HG03442 (cell line): Measurements from ENCODE around the gene ANKRD1.
A peak's percentile ranks its signal among the peaks of the same experiment; 100 is the strongest.
"Not testable (repeated sequence)": the region's sequence is repeated elsewhere in the genome, so short reads cannot be mapped to it uniquely, and the experiment has no call there.

ENCODE experiments used
- ATAC-seq: cut with Tn5 transposase; IDR thresholded peaks from one replicate; pipeline ENCODE4 v1.9.1; 2021; ENCODE audit warnings: mild to moderate bottlenecking, moderate library complexity; ENCODE audit not compliant: unreplicated experiment

Gene ANKRD1

GRCh38 chr10:90920986-90921666 is at the start of gene ANKRD1:
Gene ANKRD1 (minus strand): TSS chr10:90921087. CDS start chr10:90921027, 60 bp downstream.
- no peak for ATAC-seq

- no peak for ATAC-seq
Measured at GRCh38 chr10:90969947-90970673, 49.2 kb upstream of the ANKRD1 start.

GRCh38 chr10:90969121-90969534 is 48.2 kb upstream of the ANKRD1 start:
- no peak for ATAC-seq

- no peak for ATAC-seq
Measured at GRCh38 chr10:90968328-90969081, 47.6 kb upstream of the ANKRD1 start.

- ATAC-seq = no peak
Measured at GRCh38 chr10:90967865-90968264, 47.0 kb upstream of the ANKRD1 start.

- ATAC-seq = no peak
Measured at GRCh38 chr10:90966146-90966545, 45.3 kb upstream of the ANKRD1 start.

- no peak for ATAC-seq
Measured at GRCh38 chr10:90965720-90966119, 44.8 kb upstream of the ANKRD1 start.

- no peak for ATAC-seq
Measured at GRCh38 chr10:90964781-90965465, 44.0 kb upstream of the ANKRD1 start.

GRCh38 chr10:90963331-90963730 is 42.4 kb upstream of the ANKRD1 start:
- no peak for ATAC-seq

GRCh38 chr10:90960355-90960814 is 39.5 kb upstream of the ANKRD1 start:
- ATAC-seq = peak; percentile 90

GRCh38 chr10:90959826-90960225 is 38.9 kb upstream of the ANKRD1 start:
- ATAC-seq = no peak

GRCh38 chr10:90958781-90959180 is 37.9 kb upstream of the ANKRD1 start:
- ATAC-seq = no peak

- ATAC-seq = peak; percentile 82
Measured at GRCh38 chr10:90947030-90947960, 26.4 kb upstream of the ANKRD1 start.

- ATAC-seq = no peak
Measured at GRCh38 chr10:90945491-90946070, 24.7 kb upstream of the ANKRD1 start.

- no peak for ATAC-seq
Measured at GRCh38 chr10:90944749-90945148, 23.9 kb upstream of the ANKRD1 start.

- not testable (repeated sequence) for ATAC-seq
Measured at GRCh38 chr10:90942980-90943379, 22.1 kb upstream of the ANKRD1 start.

- no peak for ATAC-seq
Measured at GRCh38 chr10:90939648-90940047, 18.8 kb upstream of the ANKRD1 start.

- ATAC-seq = no peak
Measured at GRCh38 chr10:90939116-90939515, 18.2 kb upstream of the ANKRD1 start.

- ATAC-seq = no peak
Measured at GRCh38 chr10:90937645-90938258, 16.9 kb upstream of the ANKRD1 start.
